Mammary epithelial cell (primary cell): Measurements from ENCODE around the gene SMIM29.

Source experiments
- CTCF ChIP-seq, 2 donors: IDR thresholded peaks in 1 of 2; conservative IDR thresholded peaks in 1 of 2; 2 replicates each; pipeline ENCODE4 v1.5.1; 2011 to 2012; ENCODE audit warnings: inconsistent platforms in 2 of 2, low read length in 2 of 2, mild to moderate bottlenecking in 2 of 2, control low read depth in 1 of 2, low read depth in 1 of 2; ENCODE audit not compliant: insufficient read depth in 1 of 2; ENCODE audit errors: extremely low read depth in 1 of 2
- EZH2 ChIP-seq: IDR thresholded peaks from 2 replicates; pipeline ENCODE4 v1.6.1; 2012; ENCODE audit warnings: low read length, inconsistent platforms, borderline replicate concordance

- TF ChIP-seq CTCF (conservative IDR thresholded peaks at IDR 0.05 in 1 of 2, IDR thresholded peaks at IDR 0.05 in 1 of 2; ENCODE audit: extremely low read depth in 1 of 2, insufficient read depth in 1 of 2, low read depth in 1 of 2, low read length in 2 of 2) (no peak), EZH2 (no peak)
Measured at GRCh38 chr6:34202329-34203201, 46.2 kb downstream of the SMIM29 start.
